ENCODE data around the gene UMODL1.

DNA sequence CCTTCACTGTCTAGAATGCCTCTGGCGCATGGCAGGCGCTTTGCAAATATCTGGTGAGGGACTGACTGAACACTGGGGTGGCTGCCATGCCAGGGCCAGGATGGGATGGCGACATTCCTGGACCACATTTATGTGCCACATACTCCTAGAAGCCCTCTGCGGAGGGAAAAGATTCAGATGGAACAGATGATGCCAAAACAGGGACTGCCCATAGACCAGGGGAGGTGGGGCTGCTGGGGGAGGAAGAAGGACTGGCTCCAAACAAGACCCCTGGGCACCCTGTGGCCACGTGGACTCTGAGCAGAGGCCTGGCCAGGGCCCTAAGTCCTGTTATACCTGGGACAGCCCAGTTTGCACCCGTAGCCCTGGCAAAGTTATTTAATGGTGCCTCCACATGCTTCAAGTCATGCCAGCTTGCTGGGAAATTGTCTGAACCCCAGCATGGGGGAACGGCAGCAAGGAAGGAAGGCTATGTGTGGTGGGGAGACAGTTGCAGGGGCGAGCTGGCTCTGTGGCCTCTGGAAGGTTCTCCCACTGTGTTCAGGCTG, 44.1 kb downstream of the UMODL1 start:
- TF ChIP-seq, protein P1, sequence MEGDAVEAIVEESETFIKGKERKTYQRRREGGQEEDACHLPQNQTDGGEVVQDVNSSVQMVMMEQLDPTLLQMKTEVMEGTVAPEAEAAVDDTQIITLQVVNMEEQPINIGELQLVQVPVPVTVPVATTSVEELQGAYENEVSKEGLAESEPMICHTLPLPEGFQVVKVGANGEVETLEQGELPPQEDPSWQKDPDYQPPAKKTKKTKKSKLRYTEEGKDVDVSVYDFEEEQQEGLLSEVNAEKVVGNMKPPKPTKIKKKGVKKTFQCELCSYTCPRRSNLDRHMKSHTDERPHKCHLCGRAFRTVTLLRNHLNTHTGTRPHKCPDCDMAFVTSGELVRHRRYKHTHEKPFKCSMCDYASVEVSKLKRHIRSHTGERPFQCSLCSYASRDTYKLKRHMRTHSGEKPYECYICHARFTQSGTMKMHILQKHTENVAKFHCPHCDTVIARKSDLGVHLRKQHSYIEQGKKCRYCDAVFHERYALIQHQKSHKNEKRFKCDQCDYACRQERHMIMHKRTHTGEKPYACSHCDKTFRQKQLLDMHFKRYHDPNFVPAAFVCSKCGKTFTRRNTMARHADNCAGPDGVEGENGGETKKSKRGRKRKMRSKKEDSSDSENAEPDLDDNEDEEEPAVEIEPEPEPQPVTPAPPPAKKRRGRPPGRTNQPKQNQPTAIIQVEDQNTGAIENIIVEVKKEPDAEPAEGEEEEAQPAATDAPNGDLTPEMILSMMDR (IDR thresholded peaks at IDR 0.05), result no peak
- no peak for TF ChIP-seq POLR2A (IDR thresholded peaks at IDR 0.05)

All from tibial nerve (tissue), 3 donors.